Esophagus squamous epithelium (tissue), 4 donors: ENCODE measurements around the gene SIMC1.

Source experiments
- POLR2A ChIP-seq, 4 donors: fragments of 450-650 bp; IDR thresholded peaks; one replicate each; pipeline ENCODE4 v1.6.1; 2017; ENCODE audit warnings: antibody characterized with exemption in 4 of 4, mild to moderate bottlenecking in 4 of 4, moderate library complexity in 3 of 4
- TF ChIP-seq, protein P1 (sequence below), 6 experiments: fragments of 450-650 bp in 4 of 6; fragments of 200-600 bp in 2 of 6; sonication (generic) in 2 of 6; IDR thresholded peaks; one replicate each; pipeline ENCODE4 v1.5.1; 2016 to 2019; ENCODE audit warnings: antibody characterized with exemption in 6 of 6, mild to moderate bottlenecking in 4 of 6, moderate library complexity in 4 of 6

DNA sequence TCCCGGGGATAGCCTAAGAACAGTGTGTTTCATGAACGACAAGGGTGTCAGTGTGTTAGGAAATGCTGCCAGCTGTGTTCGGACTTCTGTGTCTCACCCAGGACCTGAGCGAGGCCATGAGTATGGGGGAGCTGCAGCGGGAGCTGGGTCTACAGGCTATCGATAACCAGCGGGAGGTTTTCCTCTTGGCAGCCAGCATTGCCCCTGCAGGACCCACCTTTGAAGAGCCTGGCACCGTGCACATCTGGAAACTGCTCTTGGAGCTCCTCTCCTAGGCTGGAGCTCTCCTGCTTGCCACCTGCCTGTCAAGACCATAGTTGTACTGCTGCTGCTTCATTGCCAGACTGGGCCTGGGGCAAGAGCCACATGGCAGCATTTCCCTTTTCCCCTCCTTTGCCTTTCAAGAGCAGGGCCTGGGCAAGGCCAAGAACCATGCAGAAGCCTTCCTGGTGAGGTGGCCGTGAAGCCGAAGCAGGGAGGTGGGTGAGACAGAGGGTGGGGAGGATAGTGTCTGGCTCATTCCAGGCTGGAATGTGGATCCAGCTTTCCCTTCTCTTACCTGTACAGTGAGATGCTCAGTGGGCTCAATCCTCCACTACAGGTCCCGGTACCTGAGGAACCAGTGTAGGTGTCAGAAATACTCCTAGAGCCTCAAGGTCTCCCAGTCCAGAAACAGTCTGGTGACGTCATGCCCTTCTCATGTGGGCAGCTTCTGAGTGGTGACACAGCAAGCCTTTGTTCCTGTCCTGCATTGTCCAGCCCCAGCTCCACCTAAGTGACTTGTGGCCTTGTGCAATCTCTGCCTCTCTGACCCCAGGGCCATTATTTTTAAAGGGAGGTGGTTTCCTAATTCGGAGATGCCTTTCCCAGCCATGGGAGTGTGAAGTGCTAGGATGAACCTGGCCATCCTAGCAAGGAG, 133.7 kb downstream of the SIMC1 start:
- no peak for TF ChIP-seq POLR2A (IDR thresholded peaks at IDR 0.05)
- TF ChIP-seq, protein P1, sequence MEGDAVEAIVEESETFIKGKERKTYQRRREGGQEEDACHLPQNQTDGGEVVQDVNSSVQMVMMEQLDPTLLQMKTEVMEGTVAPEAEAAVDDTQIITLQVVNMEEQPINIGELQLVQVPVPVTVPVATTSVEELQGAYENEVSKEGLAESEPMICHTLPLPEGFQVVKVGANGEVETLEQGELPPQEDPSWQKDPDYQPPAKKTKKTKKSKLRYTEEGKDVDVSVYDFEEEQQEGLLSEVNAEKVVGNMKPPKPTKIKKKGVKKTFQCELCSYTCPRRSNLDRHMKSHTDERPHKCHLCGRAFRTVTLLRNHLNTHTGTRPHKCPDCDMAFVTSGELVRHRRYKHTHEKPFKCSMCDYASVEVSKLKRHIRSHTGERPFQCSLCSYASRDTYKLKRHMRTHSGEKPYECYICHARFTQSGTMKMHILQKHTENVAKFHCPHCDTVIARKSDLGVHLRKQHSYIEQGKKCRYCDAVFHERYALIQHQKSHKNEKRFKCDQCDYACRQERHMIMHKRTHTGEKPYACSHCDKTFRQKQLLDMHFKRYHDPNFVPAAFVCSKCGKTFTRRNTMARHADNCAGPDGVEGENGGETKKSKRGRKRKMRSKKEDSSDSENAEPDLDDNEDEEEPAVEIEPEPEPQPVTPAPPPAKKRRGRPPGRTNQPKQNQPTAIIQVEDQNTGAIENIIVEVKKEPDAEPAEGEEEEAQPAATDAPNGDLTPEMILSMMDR (IDR thresholded peaks at IDR 0.05) = no peak
